Measurements from ENCODE around the gene MB21D2.

DNA sequence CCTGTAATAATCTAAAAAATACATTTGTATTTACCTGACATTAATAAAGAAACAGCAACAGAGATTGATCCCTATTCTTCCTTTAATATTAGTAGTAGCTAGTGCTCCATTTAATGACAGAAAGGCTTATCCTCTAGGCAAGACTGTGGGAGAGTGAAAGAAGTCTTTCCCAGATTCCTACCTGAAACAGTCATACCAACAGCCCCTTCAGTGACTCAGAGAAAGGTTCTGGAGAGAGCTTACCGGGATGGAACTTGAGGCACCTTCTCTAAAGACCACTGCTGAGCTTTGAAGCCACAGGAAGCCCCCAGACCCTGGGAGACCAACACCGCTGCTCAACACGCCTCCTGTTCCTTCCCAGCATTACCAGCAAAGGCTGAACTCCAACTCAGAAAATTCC, 123.4 kb downstream of the MB21D2 start:
- no peak for TF ChIP-seq POLR2A (IDR thresholded peaks at IDR 0.05)
- TF ChIP-seq, protein P1, sequence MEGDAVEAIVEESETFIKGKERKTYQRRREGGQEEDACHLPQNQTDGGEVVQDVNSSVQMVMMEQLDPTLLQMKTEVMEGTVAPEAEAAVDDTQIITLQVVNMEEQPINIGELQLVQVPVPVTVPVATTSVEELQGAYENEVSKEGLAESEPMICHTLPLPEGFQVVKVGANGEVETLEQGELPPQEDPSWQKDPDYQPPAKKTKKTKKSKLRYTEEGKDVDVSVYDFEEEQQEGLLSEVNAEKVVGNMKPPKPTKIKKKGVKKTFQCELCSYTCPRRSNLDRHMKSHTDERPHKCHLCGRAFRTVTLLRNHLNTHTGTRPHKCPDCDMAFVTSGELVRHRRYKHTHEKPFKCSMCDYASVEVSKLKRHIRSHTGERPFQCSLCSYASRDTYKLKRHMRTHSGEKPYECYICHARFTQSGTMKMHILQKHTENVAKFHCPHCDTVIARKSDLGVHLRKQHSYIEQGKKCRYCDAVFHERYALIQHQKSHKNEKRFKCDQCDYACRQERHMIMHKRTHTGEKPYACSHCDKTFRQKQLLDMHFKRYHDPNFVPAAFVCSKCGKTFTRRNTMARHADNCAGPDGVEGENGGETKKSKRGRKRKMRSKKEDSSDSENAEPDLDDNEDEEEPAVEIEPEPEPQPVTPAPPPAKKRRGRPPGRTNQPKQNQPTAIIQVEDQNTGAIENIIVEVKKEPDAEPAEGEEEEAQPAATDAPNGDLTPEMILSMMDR (IDR thresholded peaks at IDR 0.05 in 8 of 11, conservative IDR thresholded peaks at IDR 0.05 in 3 of 11) = no peak
- TF ChIP-seq POLR2AphosphoS5 (IDR thresholded peaks at IDR 0.05) = no peak
